Left ventricle myocardium inferior (tissue), 1 donor: ENCODE data around the gene SNRNP48. TPM values are rescaled to one million over a fixed set of nuclear protein-coding genes. Genes with fewer than 3 reads are reported as not detected.

Experiments used
- DNase-seq: peaks from one replicate; pipeline ENCODE4 v3.0.0-alpha.2; 2020
- H3K27ac ChIP-seq: fragments of 200-600 bp; replicated peaks from 2 replicates; pipeline ENCODE4 v1.8.0; 2021
- H3K27me3 ChIP-seq: fragments of 200-600 bp; 2 replicates; pipeline ENCODE4 v1.8.0; 2021; ENCODE audit warnings: low read depth
- H3K36me3 ChIP-seq: fragments of 200-600 bp; 2 replicates; pipeline ENCODE4 v1.8.0; 2021
- H3K4me1 ChIP-seq: fragments of 200-600 bp; 2 replicates; pipeline ENCODE4 v1.8.0; 2021
- H3K4me3 ChIP-seq: fragments of 200-600 bp; 2 replicates; pipeline ENCODE4 v1.8.0; 2021; ENCODE audit warnings: mild to moderate bottlenecking, moderate library complexity
- H3K9me3 ChIP-seq: fragments of 200-600 bp; replicated peaks from 2 replicates; pipeline ENCODE4 v1.8.0; 2021
- CTCF ChIP-seq: fragments of 200-600 bp; IDR thresholded peaks from 2 replicates; pipeline ENCODE4 v1.8.0; 2021; ENCODE audit warnings: antibody characterized with exemption, mild to moderate bottlenecking, borderline replicate concordance
- intact Hi-C: fragments of 100-400 bp; cut with micrococcal nuclease; formaldehyde crosslinking; loops from one replicate; pipeline ENCODE4 v1.11.0; 2022
- total RNA-seq: library from RNA; stranded (reverse); fragmentation: NEBNext Ultra II Directional; extraction: Animal tissue kit (Norgen Biotek cat#: 25700); gene quantifications from one replicate; pipeline ENCODE4 v1.2.1, GENCODE V29; 2021
- donor health status: DM: no; HTN: yes; CAD: no; lungs with severe emphysema.

SNRNP48 gene
- total RNA-seq, 1 donor from 2014 or later, result 13.8 TPM

- Histone ChIP-seq H3K9me3 (no peaks in the 10 kb centered on the region), H3K27me3 (peaks cover 12% of the 10 kb centered on the region), H3K36me3 (peaks cover 21% of the 10 kb centered on the region), H3K27ac (peak overlapping the region; percentile 90), H3K4me3 (no peak overlapping the region), H3K4me1 (peaks cover 45% of the 10 kb centered on the region)
- TF ChIP-seq CTCF, result no peak
- DNase-seq, result no peak
- intact Hi-C loops, result no loop called here
Observed at GRCh38 chr6:7559651-7560385, 30.2 kb upstream of the SNRNP48 start.

GRCh38 chr6:7561153-7561964, 28.6 kb upstream of the SNRNP48 start:
- H3K9me3 ChIP-seq, result no peaks in the 10 kb centered on the region
- H3K27ac ChIP-seq, result peak overlapping the region; percentile 90
- intact Hi-C loops, result no loop called here
- peaks cover 30% of the 10 kb centered on the region for H3K4me1 ChIP-seq
- DNase-seq, result no peak
- peak overlapping the region; percentile 39 for H3K4me3 ChIP-seq
- peaks cover 21% of the 10 kb centered on the region for H3K36me3 ChIP-seq
- no peak for TF ChIP-seq CTCF
- H3K27me3 ChIP-seq, result peaks cover 12% of the 10 kb centered on the region

GRCh38 chr6:7562769-7563168, 27.2 kb upstream of the SNRNP48 start:
- no peak for TF ChIP-seq CTCF
- Histone ChIP-seq H3K36me3 (peaks cover 35% of the 10 kb centered on the region), H3K9me3 (no peaks in the 10 kb centered on the region), H3K27ac (peak overlapping the region; percentile 90), H3K27me3 (peaks cover 12% of the 10 kb centered on the region), H3K4me3 (no peak overlapping the region), H3K4me1 (peaks cover 19% of the 10 kb centered on the region)
- intact Hi-C loops, result no loop called here
- no peak for DNase-seq

GRCh38 chr6:7566107-7566506, 23.9 kb upstream of the SNRNP48 start:
- peaks cover 7% of the 10 kb centered on the region for H3K27me3 ChIP-seq
- no peak for DNase-seq
- H3K4me1 ChIP-seq, result peaks cover 6% of the 10 kb centered on the region
- H3K36me3 ChIP-seq, result peaks cover 52% of the 10 kb centered on the region
- intact Hi-C loops, result no loop called here
- TF ChIP-seq CTCF, result no peak
- H3K9me3 ChIP-seq, result no peaks in the 10 kb centered on the region
- H3K4me3 ChIP-seq, result no peak overlapping the region
- no peak overlapping the region for H3K27ac ChIP-seq

- H3K4me1 ChIP-seq, result peaks cover 6% of the 10 kb centered on the region
- intact Hi-C loops, result no loop called here
- H3K4me3 ChIP-seq, result no peak overlapping the region
- DNase-seq, result no peak
- peaks cover under 1% of the 10 kb centered on the region for H3K27me3 ChIP-seq
- no peaks in the 10 kb centered on the region for H3K9me3 ChIP-seq
- no peak for TF ChIP-seq CTCF
- H3K27ac ChIP-seq, result no peak overlapping the region
- H3K36me3 ChIP-seq, result peaks cover 57% of the 10 kb centered on the region
Observed at GRCh38 chr6:7566617-7567173, 23.3 kb upstream of the SNRNP48 start.
